Activated naive CD8-positive, alpha-beta T cell treated with anti-CD3 and anti-CD28 coated beads, Interleukin-2, amount 50 U/mL, for 24 hours (primary cell): Measurements from ENCODE around the gene PAX3.

ENCODE experiments used
- ATAC-seq: fragments of 150-1000 bp; cut with Tn5 transposase; one replicate; pipeline ENCODE4 v1.10.0; 2021
- DNase-seq: peaks from one replicate; pipeline ENCODE4 v3.0.0; 2021
- H3K27ac Mint-ChIP-seq: one replicate; pipeline ENCODE4 v1.8.0; 2021; ENCODE audit warnings: mild to moderate bottlenecking, mixed read lengths
- H3K27me3 Mint-ChIP-seq: one replicate; pipeline ENCODE4 v1.8.0; 2021; ENCODE audit warnings: mixed read lengths
- H3K36me3 Mint-ChIP-seq: one replicate; pipeline ENCODE4 v1.8.0; 2021; ENCODE audit warnings: low read depth, mixed read lengths
- H3K4me1 Mint-ChIP-seq: one replicate; pipeline ENCODE4 v1.8.0; 2021; ENCODE audit warnings: mixed read lengths
- H3K4me3 Mint-ChIP-seq: one replicate; pipeline ENCODE4 v1.8.0; 2021; ENCODE audit warnings: mild to moderate bottlenecking, moderate library complexity, mixed read lengths
- H3K9me3 Mint-ChIP-seq: one replicate; pipeline ENCODE4 v1.8.0; 2021; ENCODE audit warnings: mixed read lengths

Gene PAX3

DNA sequence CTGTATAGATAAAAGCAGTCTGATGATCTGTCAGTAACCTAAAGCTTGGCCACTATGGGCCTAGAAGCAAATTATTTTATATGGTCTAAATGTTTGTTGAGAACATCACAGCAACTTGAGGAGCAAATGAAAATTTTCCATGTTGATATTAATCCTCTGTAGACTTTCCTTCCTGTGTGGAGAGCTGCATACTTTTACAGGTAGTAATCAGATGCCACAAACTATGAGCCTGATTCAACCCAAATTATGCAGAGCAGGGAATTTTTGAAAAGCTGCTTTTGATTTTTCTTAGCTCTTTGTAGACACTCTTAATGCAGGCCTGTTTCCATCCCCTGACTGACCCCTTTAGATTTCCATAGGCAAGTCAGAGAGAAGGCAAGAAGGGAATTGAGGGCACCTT, 17.3 kb downstream of the PAX3 start:
- no peaks in the 10 kb centered on the region for H3K4me1 Mint-ChIP-seq
- H3K9me3 Mint-ChIP-seq: no peaks in the 10 kb centered on the region
- H3K36me3 Mint-ChIP-seq: no peaks in the 10 kb centered on the region
- H3K27me3 Mint-ChIP-seq: peaks cover 23% of the 10 kb centered on the region
- ATAC-seq (no peak), DNase-seq (no peak)
- H3K27ac Mint-ChIP-seq: no peak overlapping the region
- no peak overlapping the region for H3K4me3 Mint-ChIP-seq

DNA sequence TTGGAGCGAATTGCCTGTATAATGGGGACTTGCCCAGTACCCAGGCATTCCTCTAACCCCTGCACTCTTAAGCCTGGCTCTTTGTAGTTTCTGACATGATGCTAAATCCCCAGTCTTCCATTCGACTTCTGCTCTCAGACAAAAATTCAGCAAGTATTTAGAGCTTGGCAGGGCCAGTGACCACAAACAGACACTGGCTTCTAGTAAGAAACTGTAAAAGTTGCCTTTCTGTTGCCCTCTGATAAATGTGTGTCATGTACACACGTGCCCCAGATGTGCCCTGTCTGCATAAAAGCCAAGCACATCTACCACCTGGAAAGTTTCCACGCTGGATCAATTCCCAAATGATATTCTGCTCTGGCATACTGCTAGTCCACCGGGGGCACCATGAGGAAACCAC, 18.0 kb downstream of the PAX3 start:
- ATAC-seq: no peak
- no peak for DNase-seq
- no peaks in the 10 kb centered on the region for H3K9me3 Mint-ChIP-seq
- H3K4me3 Mint-ChIP-seq: no peak overlapping the region
- no peak overlapping the region for H3K27ac Mint-ChIP-seq
- no peaks in the 10 kb centered on the region for H3K4me1 Mint-ChIP-seq
- H3K36me3 Mint-ChIP-seq: no peaks in the 10 kb centered on the region
- peaks cover 23% of the 10 kb centered on the region for H3K27me3 Mint-ChIP-seq

DNA sequence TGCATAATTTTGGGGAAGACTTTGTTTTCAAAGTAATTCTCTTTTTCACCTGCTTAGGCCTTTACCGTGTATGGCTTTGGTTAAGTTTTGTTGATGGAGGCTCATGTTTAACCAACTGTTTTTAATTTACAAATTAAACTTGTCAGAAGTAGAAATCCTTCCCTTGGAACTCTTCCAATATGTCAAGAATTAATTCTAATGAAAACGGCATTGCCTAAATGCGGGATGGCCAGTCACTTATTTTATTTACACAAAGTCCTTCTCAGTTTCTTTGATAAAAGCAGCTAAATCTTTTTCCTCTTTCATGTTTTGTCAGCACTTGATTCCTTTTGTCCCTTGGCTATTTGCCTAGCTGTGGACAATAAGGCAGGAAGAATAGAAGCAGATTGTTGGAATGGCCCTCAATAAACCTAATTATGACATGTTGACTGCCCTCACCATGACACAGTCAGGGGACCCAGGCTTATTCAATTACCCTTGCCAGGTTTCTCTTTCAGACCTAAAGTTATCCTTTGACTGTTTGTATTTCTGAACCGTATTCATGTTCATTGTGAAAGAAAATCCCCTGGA, 26.3 kb downstream of the PAX3 start:
- DNase-seq: no peak
- H3K4me1 Mint-ChIP-seq: no peaks in the 10 kb centered on the region
- no peaks in the 10 kb centered on the region for H3K9me3 Mint-ChIP-seq
- H3K36me3 Mint-ChIP-seq: no peaks in the 10 kb centered on the region
- no peak overlapping the region for H3K4me3 Mint-ChIP-seq
- peaks cover 7% of the 10 kb centered on the region for H3K27me3 Mint-ChIP-seq
- ATAC-seq: no peak
- H3K27ac Mint-ChIP-seq: no peak overlapping the region

- Mint-ChIP-seq H3K4me1 (no peaks in the 10 kb centered on the region), H3K36me3 (no peaks in the 10 kb centered on the region), H3K9me3 (no peaks in the 10 kb centered on the region), H3K27ac (no peak overlapping the region), H3K27me3 (peaks cover 5% of the 10 kb centered on the region), H3K4me3 (no peak overlapping the region)
- DNase-seq (no peak), ATAC-seq (no peak)
Measured at GRCh38 chr2:222271854-222272253, 26.9 kb downstream of the PAX3 start.

- DNase-seq: no peak
- no peak for ATAC-seq
- Mint-ChIP-seq H3K4me1 (no peaks in the 10 kb centered on the region), H3K4me3 (no peak overlapping the region), H3K27ac (no peak overlapping the region), H3K36me3 (no peaks in the 10 kb centered on the region), H3K27me3 (no peaks in the 10 kb centered on the region), H3K9me3 (no peaks in the 10 kb centered on the region)
Measured at GRCh38 chr2:222270396-222270795, 28.4 kb downstream of the PAX3 start.

DNA sequence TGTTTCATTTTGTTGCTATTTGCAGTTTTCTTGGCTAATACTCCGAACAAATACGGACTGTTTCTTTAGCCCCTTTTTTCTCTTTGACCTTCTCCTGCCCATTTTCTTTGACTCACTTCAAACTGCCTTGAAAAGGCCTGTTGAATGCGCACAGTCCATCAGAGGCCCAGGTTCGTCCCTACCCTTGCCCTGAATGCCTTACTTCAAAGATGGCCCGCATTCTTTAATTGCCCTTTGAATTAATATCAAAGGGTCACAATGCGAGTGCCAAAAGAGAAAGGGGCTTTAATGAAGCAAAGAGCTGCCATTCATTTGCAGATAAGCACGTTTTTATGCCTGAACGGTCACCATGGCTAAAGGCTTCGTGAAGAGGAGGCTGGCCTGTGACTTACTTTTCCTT, 29.7 kb downstream of the PAX3 start:
- H3K4me1 Mint-ChIP-seq: no peaks in the 10 kb centered on the region
- no peak overlapping the region for H3K4me3 Mint-ChIP-seq
- no peaks in the 10 kb centered on the region for H3K9me3 Mint-ChIP-seq
- H3K27me3 Mint-ChIP-seq: peaks cover under 1% of the 10 kb centered on the region
- no peaks in the 10 kb centered on the region for H3K36me3 Mint-ChIP-seq
- DNase-seq (no peak), ATAC-seq (no peak)
- no peak overlapping the region for H3K27ac Mint-ChIP-seq

- DNase-seq (no peak), ATAC-seq (no peak)
- H3K4me3 Mint-ChIP-seq: no peak overlapping the region
- H3K4me1 Mint-ChIP-seq: no peaks in the 10 kb centered on the region
- H3K27me3 Mint-ChIP-seq: peaks cover 2% of the 10 kb centered on the region
- no peaks in the 10 kb centered on the region for H3K36me3 Mint-ChIP-seq
- no peak overlapping the region for H3K27ac Mint-ChIP-seq
- no peaks in the 10 kb centered on the region for H3K9me3 Mint-ChIP-seq
Measured at GRCh38 chr2:222268311-222268990, 30.3 kb downstream of the PAX3 start.

GRCh38 chr2:222264791-222265320, 33.9 kb downstream of the PAX3 start:
- H3K36me3 Mint-ChIP-seq: no peaks in the 10 kb centered on the region
- H3K27ac Mint-ChIP-seq: no peak overlapping the region
- H3K9me3 Mint-ChIP-seq: no peaks in the 10 kb centered on the region
- H3K4me3 Mint-ChIP-seq: no peak overlapping the region
- no peaks in the 10 kb centered on the region for H3K4me1 Mint-ChIP-seq
- H3K27me3 Mint-ChIP-seq: peaks cover 2% of the 10 kb centered on the region
- DNase-seq (no peak), ATAC-seq (no peak)

- Mint-ChIP-seq H3K4me3 (no peak overlapping the region), H3K27me3 (peaks cover 11% of the 10 kb centered on the region), H3K4me1 (no peaks in the 10 kb centered on the region), H3K27ac (no peak overlapping the region), H3K9me3 (no peaks in the 10 kb centered on the region), H3K36me3 (no peaks in the 10 kb centered on the region)
- no peak for ATAC-seq
- no peak for DNase-seq
Measured at GRCh38 chr2:222261504-222261903, 37.3 kb downstream of the PAX3 start.

DNA sequence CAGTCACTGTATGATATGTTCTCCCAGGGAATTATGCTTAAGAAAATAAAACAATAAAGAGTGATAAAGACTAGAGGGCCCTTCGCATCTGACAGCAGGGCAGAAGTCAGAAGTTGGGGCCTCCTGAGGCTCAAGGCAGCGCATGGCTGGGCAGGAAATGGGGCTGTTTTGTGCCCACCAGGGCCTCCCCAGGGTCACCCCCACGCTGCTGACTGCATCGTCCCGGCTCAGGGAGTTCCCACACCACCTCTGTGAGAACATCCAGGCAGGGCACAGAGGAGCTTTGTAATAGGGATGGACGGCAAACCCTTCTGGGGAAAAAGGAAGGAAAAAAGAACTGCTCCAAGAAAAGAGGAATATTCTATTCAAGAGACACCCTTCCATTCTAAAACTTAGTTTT, 41.2 kb downstream of the PAX3 start:
- no peak overlapping the region for H3K4me3 Mint-ChIP-seq
- no peaks in the 10 kb centered on the region for H3K36me3 Mint-ChIP-seq
- H3K27ac Mint-ChIP-seq: no peak overlapping the region
- no peaks in the 10 kb centered on the region for H3K4me1 Mint-ChIP-seq
- H3K27me3 Mint-ChIP-seq: peaks cover 15% of the 10 kb centered on the region
- H3K9me3 Mint-ChIP-seq: no peaks in the 10 kb centered on the region
- no peak for DNase-seq
- no peak for ATAC-seq

- no peaks in the 10 kb centered on the region for H3K9me3 Mint-ChIP-seq
- H3K4me1 Mint-ChIP-seq: no peaks in the 10 kb centered on the region
- no peaks in the 10 kb centered on the region for H3K36me3 Mint-ChIP-seq
- H3K27me3 Mint-ChIP-seq: peaks cover 15% of the 10 kb centered on the region
- no peak overlapping the region for H3K4me3 Mint-ChIP-seq
- no peak overlapping the region for H3K27ac Mint-ChIP-seq
- no peak for ATAC-seq
- DNase-seq: no peak
Measured at GRCh38 chr2:222256250-222256649, 42.5 kb downstream of the PAX3 start.

GRCh38 chr2:222255090-222255489, 43.7 kb downstream of the PAX3 start:
- Mint-ChIP-seq H3K9me3 (no peaks in the 10 kb centered on the region), H3K4me3 (no peak overlapping the region), H3K27ac (no peak overlapping the region), H3K4me1 (no peaks in the 10 kb centered on the region), H3K36me3 (no peaks in the 10 kb centered on the region), H3K27me3 (peaks cover 15% of the 10 kb centered on the region)
- DNase-seq: no peak
- ATAC-seq: no peak

DNA sequence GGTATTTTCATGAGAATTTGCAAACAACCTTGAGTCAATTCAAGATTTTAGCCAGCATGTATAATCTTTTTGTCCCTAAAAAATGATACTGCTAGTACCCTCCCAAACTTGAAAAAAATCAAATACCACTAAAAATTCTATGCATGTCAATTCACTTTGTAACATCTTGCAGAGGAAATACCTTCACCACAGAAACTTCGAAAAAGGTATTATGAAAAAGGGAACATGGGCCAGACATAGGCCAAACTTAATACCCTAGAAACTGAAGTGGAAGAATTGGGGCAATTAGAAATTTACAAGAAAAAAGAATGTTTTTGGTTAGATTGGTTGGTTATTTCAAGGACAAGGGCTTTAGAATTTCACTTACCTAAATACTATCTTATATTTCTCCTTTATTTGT, 48.5 kb downstream of the PAX3 start:
- Mint-ChIP-seq H3K36me3 (no peaks in the 10 kb centered on the region), H3K4me3 (no peak overlapping the region), H3K27me3 (peaks cover 1% of the 10 kb centered on the region), H3K4me1 (no peaks in the 10 kb centered on the region), H3K9me3 (no peaks in the 10 kb centered on the region), H3K27ac (no peak overlapping the region)
- DNase-seq (no peak), ATAC-seq (no peak)

- no peak overlapping the region for H3K27ac Mint-ChIP-seq
- ATAC-seq (no peak), DNase-seq (no peak)
- no peaks in the 10 kb centered on the region for H3K4me1 Mint-ChIP-seq
- peaks cover 1% of the 10 kb centered on the region for H3K27me3 Mint-ChIP-seq
- no peaks in the 10 kb centered on the region for H3K36me3 Mint-ChIP-seq
- H3K4me3 Mint-ChIP-seq: no peak overlapping the region
- H3K9me3 Mint-ChIP-seq: no peaks in the 10 kb centered on the region
Measured at GRCh38 chr2:222249444-222249843, 49.4 kb downstream of the PAX3 start.

DNA sequence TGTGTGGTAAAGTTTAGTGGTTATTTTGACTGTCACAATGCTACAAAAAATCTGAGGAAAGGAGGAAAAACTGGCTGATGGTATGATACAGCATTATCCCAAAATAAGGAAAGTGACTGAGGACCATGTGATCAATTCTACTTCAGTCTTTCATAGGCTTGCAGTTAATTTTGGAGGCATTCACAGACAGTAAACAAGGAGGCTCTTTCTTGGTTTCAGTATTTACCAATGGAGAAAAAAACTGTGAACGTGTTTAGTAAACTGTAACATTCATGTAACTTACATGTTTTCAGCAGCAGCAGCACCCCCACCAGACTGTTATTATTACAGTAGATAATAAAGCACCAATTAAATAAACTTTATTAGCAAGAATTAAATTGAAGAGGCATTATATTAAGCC, 50.0 kb downstream of the PAX3 start:
- DNase-seq (no peak), ATAC-seq (no peak)
- no peak overlapping the region for H3K27ac Mint-ChIP-seq
- H3K9me3 Mint-ChIP-seq: no peaks in the 10 kb centered on the region
- no peaks in the 10 kb centered on the region for H3K36me3 Mint-ChIP-seq
- no peaks in the 10 kb centered on the region for H3K4me1 Mint-ChIP-seq
- H3K4me3 Mint-ChIP-seq: no peak overlapping the region
- H3K27me3 Mint-ChIP-seq: peaks cover 1% of the 10 kb centered on the region
